ENCODE results near the gene FREY1.
A peak's percentile ranks its signal among the peaks of the same experiment; 100 is the strongest.

Gene FREY1

GRCh38 chr11:45899448-45900174 is 7.5 kb downstream of the FREY1 start (continued):
- TF ChIP-seq SP7 (tag by site-specific recombination; IDR thresholded peaks at IDR 0.05), result peak; percentile 61; the same call in 1 of the 2 replicates
- 0 out of 2 replicates have a peak, but pooled peaks have one; percentile 6 for TF ChIP-seq ZNF37A (tag by site-specific recombination; IDR thresholded peaks at IDR 0.05)
- TF ChIP-seq ZBTB10 (tag by site-specific recombination; IDR thresholded peaks at IDR 0.05), result no peak
- no peak for TF ChIP-seq ZNF571 (tag by site-specific recombination; IDR thresholded peaks at IDR 0.05)
- TF ChIP-seq ZNF324 (tag by site-specific recombination; IDR thresholded peaks at IDR 0.05), result 0 out of 2 replicates have a peak, but pooled peaks have one; percentile 41

GRCh38 chr11:45899086-45899447 is 8.0 kb downstream of the FREY1 start:
- ChIA-PET CTCF (interaction anchor here (0.6 to 2.3 kb wide), 3 partner anchors 26 to 411 kb away, joined by 3 to 19 read pairs (median 4); no protein-coding TSS in a partner anchor), POLR2A (interaction anchor here (0.7 to 1.8 kb wide), 2 partner anchors 10 to 19 kb away, joined by 3 to 9 read pairs; partner anchors contain the start of gene PEX16)
- Histone ChIP-seq H3K27ac (ENCODE audit: extremely low read depth, low read depth, low read length) (no peak overlapping the region; the same call in 1 of the 2 replicates), H3K9me3 (ENCODE audit: control insufficient read depth, insufficient read depth, low read depth, low read length) (no peaks in the 10 kb centered on the region), H3K4me3 (ENCODE audit: low read depth, low read length) (no peak overlapping the region), H3K36me3 (ENCODE audit: control insufficient read depth in 2 of 2, insufficient read depth in 1 of 2, low read length in 2 of 2) (peaks cover 0 to 19% of the 10 kb centered on the region in 2 experiments; a peak in 1 of 3 replicates), H3K4me1 (ENCODE audit: control insufficient read depth, insufficient read depth, low read length) (peaks cover 4% of the 10 kb centered on the region; the same call in 1 of the 2 replicates)
- no peak for TF ChIP-seq HOXC10 (CRISPR knock-in tag; IDR thresholded peaks at IDR 0.05)
- TF ChIP-seq GLI2 (tag by site-specific recombination; IDR thresholded peaks at IDR 0.05; ENCODE audit: borderline replicate concordance, low read depth), result no peak
- no peak for TF ChIP-seq ZNF140 (tag by site-specific recombination; IDR thresholded peaks at IDR 0.05)
- TF ChIP-seq ZBTB1 (tag by site-specific recombination; IDR thresholded peaks at IDR 0.05), result no peak
- no peak for TF ChIP-seq ZSCAN16 (tag by site-specific recombination; IDR thresholded peaks at IDR 0.05)
- no peak for TF ChIP-seq GLI4 (tag by site-specific recombination; IDR thresholded peaks at IDR 0.05)
- no peak for TF ChIP-seq SALL2 (tag by site-specific recombination; IDR thresholded peaks at IDR 0.05; ENCODE audit: borderline replicate concordance)
- TF ChIP-seq ZFHX2 (tag by site-specific recombination; conservative IDR thresholded peaks at IDR 0.05), result no peak
- no peak for TF ChIP-seq ZSCAN30 (tag by site-specific recombination; IDR thresholded peaks at IDR 0.05)
- TF ChIP-seq ZNF510 (tag by site-specific recombination; IDR thresholded peaks at IDR 0.05; ENCODE audit: insufficient replicate concordance), result no peak
- TF ChIP-seq PRDM4 (tag by site-specific recombination; IDR thresholded peaks at IDR 0.05), result no peak
- no peak for TF ChIP-seq ZBTB21 (tag by site-specific recombination; IDR thresholded peaks at IDR 0.05)
- TF ChIP-seq GFI1B (tag by site-specific recombination; IDR thresholded peaks at IDR 0.05), result no peak
- TF ChIP-seq ZNF660 (tag by site-specific recombination; IDR thresholded peaks at IDR 0.05), result no peak
- TF ChIP-seq ZNF791 (tag by site-specific recombination; IDR thresholded peaks at IDR 0.05), result no peak
- no peak for TF ChIP-seq ZNF394 (tag by site-specific recombination; IDR thresholded peaks at IDR 0.05; ENCODE audit: borderline replicate concordance)
- TF ChIP-seq ZNF777 (tag by site-specific recombination; IDR thresholded peaks at IDR 0.05; ENCODE audit: borderline replicate concordance), result no peak
- TF ChIP-seq HOXA7 (CRISPR knock-in tag; IDR thresholded peaks at IDR 0.05; ENCODE audit: borderline replicate concordance), result no peak
- no peak for TF ChIP-seq ZIC2 (tag by site-specific recombination; IDR thresholded peaks at IDR 0.05)

Data from HEK293 (cell line).